GM18519 (cell line): Measurements from ENCODE around the gene GAL3ST3.
"Not testable (repeated sequence)": the region's sequence is repeated elsewhere in the genome, so short reads cannot be mapped to it uniquely, and the experiment has no call there.

Experiments used
- ATAC-seq: cut with Tn5 transposase; IDR thresholded peaks from one replicate; pipeline ENCODE4 v1.9.1; 2021; ENCODE audit warnings: mild to moderate bottlenecking, moderate library complexity; ENCODE audit not compliant: unreplicated experiment, low FRiP score

GAL3ST3 gene

GRCh38 chr11:66014804-66015453 is 34.0 kb downstream of the GAL3ST3 start:
- ATAC-seq: no peak

GRCh38 chr11:66013762-66014100 is 35.2 kb downstream of the GAL3ST3 start:
- no peak for ATAC-seq

GRCh38 chr11:66012946-66013761 is 35.8 kb downstream of the GAL3ST3 start:
- ATAC-seq: no peak

- no peak for ATAC-seq
Observed at GRCh38 chr11:66012371-66012945, 36.5 kb downstream of the GAL3ST3 start.

- no peak for ATAC-seq
Observed at GRCh38 chr11:66011785-66012303, 37.1 kb downstream of the GAL3ST3 start, which contains the start of gene CST6. CST6 (plus strand) TSS chr11:66012008; CDS start chr11:66012045, 37 bp downstream.

- ATAC-seq: no peak
Observed at GRCh38 chr11:66011239-66011784, 37.6 kb downstream of the GAL3ST3 start.

GRCh38 chr11:66010036-66010435 is 38.9 kb downstream of the GAL3ST3 start:
- not testable (repeated sequence) for ATAC-seq

- ATAC-seq: no peak
Observed at GRCh38 chr11:66008468-66009101, 40.4 kb downstream of the GAL3ST3 start.

- no peak for ATAC-seq
Observed at GRCh38 chr11:66008095-66008467, 40.9 kb downstream of the GAL3ST3 start.

- no peak for ATAC-seq
Observed at GRCh38 chr11:66007201-66007634, 41.7 kb downstream of the GAL3ST3 start.

- ATAC-seq: no peak
Observed at GRCh38 chr11:66006891-66007176, 42.1 kb downstream of the GAL3ST3 start.

GRCh38 chr11:66006134-66006890 is 42.6 kb downstream of the GAL3ST3 start:
- no peak for ATAC-seq

GRCh38 chr11:66004186-66004585 is 44.8 kb downstream of the GAL3ST3 start:
- ATAC-seq: no peak

GRCh38 chr11:66003291-66003690 is 45.7 kb downstream of the GAL3ST3 start:
- no peak for ATAC-seq

- peak; percentile 33 for ATAC-seq
Observed at GRCh38 chr11:66002648-66003225, 46.2 kb downstream of the GAL3ST3 start.

GRCh38 chr11:66001942-66002647 is 46.9 kb downstream of the GAL3ST3 start, which contains the start of the genes BANF1 and EIF1AD:
BANF1 (plus strand) TSS chr11:66002503; CDS start chr11:66003251, 748 bp downstream.
EIF1AD (minus strand) TSS chr11:66002157; CDS start chr11:66000389, 1,768 bp downstream.
- ATAC-seq: peak; percentile 58

- ATAC-seq: no peak
Observed at GRCh38 chr11:65997286-65997685, 51.7 kb downstream of the GAL3ST3 start.

GRCh38 chr11:65992056-65992455 is 56.9 kb downstream of the GAL3ST3 start:
- no peak for ATAC-seq
